Measurements from ENCODE around the gene ARHGAP33. TPM values are rescaled to one million over a fixed set of nuclear protein-coding genes. Genes with fewer than 3 reads are reported as not detected.

The ARHGAP33 gene
- total and polyA plus RNA-seq, 2 experiments from 2014 or later = 11.6 to 22.1 TPM

- DNase-seq (ENCODE audit: low spot score) = no peak
- peaks cover 22% of the 10 kb centered on the region for H3K4me1 ChIP-seq (ENCODE audit: insufficient read depth)
- peak overlapping the region; percentile 65; the same call in 1 of the 2 replicates for H3K4me3 ChIP-seq
- H3K4me1 Mint-ChIP-seq = peaks cover 32% of the 10 kb centered on the region
- H3K9me3 Mint-ChIP-seq = no peaks in the 10 kb centered on the region; the same call in 2 of the 3 replicates
- TF ChIP-seq ZNF331 (CRISPR knock-in tag; IDR thresholded peaks at IDR 0.05; ENCODE audit: low read depth) (no peak), ZNF462 (CRISPR knock-in tag; IDR thresholded peaks at IDR 0.05) (no peak), ETS1 (IDR thresholded peaks at IDR 0.05) (no peak), REST (IDR thresholded peaks at IDR 0.05; ENCODE audit: unreplicated experiment) (no peak), STAT1 (IDR thresholded peaks at IDR 0.05; ENCODE audit: unreplicated experiment) (no peak)
- no peak overlapping the region for H3K27ac ChIP-seq (ENCODE audit: low read depth)
- H3K36me3 Mint-ChIP-seq (ENCODE audit: low read depth) = no peaks in the 10 kb centered on the region; the same call in 2 of the 3 replicates
- peaks cover 21% of the 10 kb centered on the region for H3K27me3 Mint-ChIP-seq (ENCODE audit: insufficient read depth, low read depth, poor library complexity)
- H3K4me2 ChIP-seq = peak overlapping the region; percentile 62
- no peak overlapping the region for H3K27ac Mint-ChIP-seq
- no peak overlapping the region for H2AFZ ChIP-seq
- no peaks in the 10 kb centered on the region for H3K9me2 ChIP-seq (ENCODE audit: insufficient read depth)
- no peaks in the 10 kb centered on the region; the same call in 1 of the 2 replicates for H4K20me1 ChIP-seq (replicated peaks; ENCODE audit: insufficient read depth)
- ATAC-seq = no peak
- peaks cover 16% of the 10 kb centered on the region for H3K27me3 ChIP-seq (ENCODE audit: insufficient read depth)
- H3K4me3 Mint-ChIP-seq = peak overlapping the region; percentile 76
- H3K79me2 ChIP-seq (replicated peaks; ENCODE audit: insufficient read depth) = no peaks in the 10 kb centered on the region
- no peaks in the 10 kb centered on the region for H3K36me3 ChIP-seq (ENCODE audit: insufficient read depth)
- H3F3A ChIP-seq (replicated peaks; ENCODE audit: low read depth) = peaks cover 7% of the 10 kb centered on the region; the same call in 1 of the 2 replicates
Measured at GRCh38 chr19:35775046-35775297, 392 bp upstream of the ARHGAP33 start.

Data from GM23338 (cell line).